Effector memory CD4-positive, alpha-beta T cell (primary cell): Measurements from ENCODE around the gene NDUFB8.

ENCODE experiments used
- DNase-seq, 3 donors: peaks; one replicate each; pipeline ENCODE4 v3.0.0-alpha.2; 2020
- H3K27ac ChIP-seq: 2 replicates; pipeline ENCODE4 v1.7.0; 2013; ENCODE audit warnings: mild to moderate bottlenecking, low read length, moderate library complexity; ENCODE audit not compliant: insufficient read depth, poor library complexity, severe bottlenecking
- H3K27me3 ChIP-seq: replicated peaks from 2 replicates; pipeline ENCODE4 v1.7.0; 2013; ENCODE audit warnings: mild to moderate bottlenecking, low read length; ENCODE audit not compliant: insufficient read depth, control insufficient read depth, poor library complexity, severe bottlenecking
- H3K36me3 ChIP-seq: 2 replicates; pipeline ENCODE4 v1.7.0; 2013; ENCODE audit warnings: mild to moderate bottlenecking, low read length, moderate library complexity; ENCODE audit not compliant: control insufficient read depth, insufficient read depth
- H3K4me1 ChIP-seq: 2 replicates; pipeline ENCODE4 v1.7.0; 2013; ENCODE audit warnings: low read length, mild to moderate bottlenecking; ENCODE audit not compliant: control insufficient read depth, insufficient read depth, poor library complexity, severe bottlenecking
- H3K4me3 ChIP-seq: 2 replicates; pipeline ENCODE4 v1.7.0; 2013; ENCODE audit warnings: low read length, low read depth, mild to moderate bottlenecking; ENCODE audit not compliant: insufficient read depth, poor library complexity, severe bottlenecking
- H3K9me3 ChIP-seq: 2 replicates; pipeline ENCODE4 v1.7.0; 2013; ENCODE audit warnings: mild to moderate bottlenecking, low read length, moderate library complexity; ENCODE audit not compliant: control insufficient read depth

The NDUFB8 gene

DNA sequence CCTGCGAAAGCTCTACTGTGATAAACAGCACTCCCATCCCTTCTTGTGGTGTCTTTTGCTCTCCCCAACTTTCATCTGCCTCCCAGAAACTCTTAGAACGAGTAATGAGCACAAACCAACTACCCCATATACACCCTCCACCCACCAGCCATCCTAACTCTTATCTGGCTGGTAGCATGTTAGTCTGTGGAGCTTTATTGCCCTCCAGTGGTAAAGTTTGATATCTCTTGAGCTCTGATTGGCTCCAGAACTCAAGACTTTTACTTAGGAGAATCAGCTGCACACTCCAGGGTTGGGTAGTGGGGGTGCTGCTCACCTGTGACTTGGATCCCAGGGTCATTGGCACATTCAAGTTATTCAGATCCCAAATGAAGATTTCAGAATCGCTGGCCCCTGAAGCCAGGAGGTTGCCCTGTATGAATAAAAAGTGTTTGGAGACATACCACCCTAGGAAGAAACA is 20.9 kb downstream of the NDUFB8 start:
- DNase-seq = peak in 1 of 3 donors; percentile 23
- peak overlapping the region; percentile 9 for H3K27ac ChIP-seq

DNA sequence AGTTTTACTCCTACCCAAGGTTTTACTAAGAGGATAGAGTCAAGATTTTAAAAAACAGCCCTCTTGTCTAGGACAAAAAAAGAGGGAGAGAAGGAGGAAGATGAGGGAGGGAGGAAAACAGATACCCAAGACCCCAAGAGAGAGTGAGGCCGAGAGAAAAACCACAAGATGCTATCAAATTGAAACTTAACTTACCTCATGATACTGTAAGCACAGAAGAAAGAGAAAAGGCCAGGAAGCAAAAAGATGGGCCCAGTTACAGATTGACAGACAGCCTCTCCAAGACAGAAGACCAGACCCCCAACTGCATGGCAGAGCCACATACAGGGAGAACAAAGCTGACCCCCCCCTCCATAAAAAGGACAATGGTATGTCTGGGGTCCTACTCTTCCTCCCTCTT is 21.4 kb downstream of the NDUFB8 start:
- Histone ChIP-seq H3K9me3 (no peaks in the 10 kb centered on the region), H3K27ac (no peak overlapping the region), H3K27me3 (no peaks in the 10 kb centered on the region), H3K4me1 (peaks cover 38% of the 10 kb centered on the region), H3K36me3 (peaks cover 19% of the 10 kb centered on the region), H3K4me3 (no peak overlapping the region)
- DNase-seq = no peak

More for the DNA sequence above, 20.9 kb downstream of the NDUFB8 start:
- Histone ChIP-seq H3K4me1 (peaks cover 38% of the 10 kb centered on the region), H3K4me3 (no peak overlapping the region), H3K27me3 (no peaks in the 10 kb centered on the region), H3K36me3 (peaks cover 19% of the 10 kb centered on the region), H3K9me3 (no peaks in the 10 kb centered on the region)

- peaks cover 38% of the 10 kb centered on the region for H3K4me1 ChIP-seq
- H3K4me3 ChIP-seq = no peak overlapping the region
- no peaks in the 10 kb centered on the region for H3K27me3 ChIP-seq
- H3K27ac ChIP-seq = no peak overlapping the region
- no peak for DNase-seq
- H3K36me3 ChIP-seq = peaks cover 24% of the 10 kb centered on the region
- H3K9me3 ChIP-seq = no peaks in the 10 kb centered on the region
Measured at GRCh38 chr10:100507357-100507732, 22.3 kb downstream of the NDUFB8 start.

GRCh38 chr10:100506596-100507356 is 22.9 kb downstream of the NDUFB8 start:
- Histone ChIP-seq H3K9me3 (no peaks in the 10 kb centered on the region), H3K36me3 (peaks cover 29% of the 10 kb centered on the region), H3K27ac (no peak overlapping the region), H3K4me3 (no peak overlapping the region), H3K27me3 (no peaks in the 10 kb centered on the region), H3K4me1 (peaks cover 36% of the 10 kb centered on the region)
- DNase-seq = no peak

- Histone ChIP-seq H3K4me1 (peaks cover 20% of the 10 kb centered on the region), H3K36me3 (peaks cover 37% of the 10 kb centered on the region), H3K27me3 (no peaks in the 10 kb centered on the region), H3K27ac (no peak overlapping the region), H3K4me3 (no peak overlapping the region), H3K9me3 (no peaks in the 10 kb centered on the region)
- DNase-seq = no peak
Measured at GRCh38 chr10:100505164-100505563, 24.5 kb downstream of the NDUFB8 start.

GRCh38 chr10:100504096-100504495 is 25.6 kb downstream of the NDUFB8 start:
- H3K9me3 ChIP-seq = no peaks in the 10 kb centered on the region
- no peaks in the 10 kb centered on the region for H3K27me3 ChIP-seq
- H3K27ac ChIP-seq = no peak overlapping the region
- no peak overlapping the region for H3K4me3 ChIP-seq
- DNase-seq = no peak
- H3K4me1 ChIP-seq = peaks cover 9% of the 10 kb centered on the region
- peaks cover 46% of the 10 kb centered on the region for H3K36me3 ChIP-seq

GRCh38 chr10:100502926-100503494 is 26.7 kb downstream of the NDUFB8 start:
- Histone ChIP-seq H3K9me3 (no peaks in the 10 kb centered on the region), H3K27ac (no peak overlapping the region), H3K4me3 (no peak overlapping the region), H3K27me3 (no peaks in the 10 kb centered on the region), H3K4me1 (no peaks in the 10 kb centered on the region), H3K36me3 (peaks cover 55% of the 10 kb centered on the region)
- DNase-seq = no peak

GRCh38 chr10:100501423-100501822 is 28.2 kb downstream of the NDUFB8 start:
- no peaks in the 10 kb centered on the region for H3K9me3 ChIP-seq
- DNase-seq = no peak
- H3K27ac ChIP-seq = no peak overlapping the region
- no peak overlapping the region for H3K4me3 ChIP-seq
- H3K36me3 ChIP-seq = peaks cover 65% of the 10 kb centered on the region
- H3K27me3 ChIP-seq = no peaks in the 10 kb centered on the region
- no peaks in the 10 kb centered on the region for H3K4me1 ChIP-seq

DNA sequence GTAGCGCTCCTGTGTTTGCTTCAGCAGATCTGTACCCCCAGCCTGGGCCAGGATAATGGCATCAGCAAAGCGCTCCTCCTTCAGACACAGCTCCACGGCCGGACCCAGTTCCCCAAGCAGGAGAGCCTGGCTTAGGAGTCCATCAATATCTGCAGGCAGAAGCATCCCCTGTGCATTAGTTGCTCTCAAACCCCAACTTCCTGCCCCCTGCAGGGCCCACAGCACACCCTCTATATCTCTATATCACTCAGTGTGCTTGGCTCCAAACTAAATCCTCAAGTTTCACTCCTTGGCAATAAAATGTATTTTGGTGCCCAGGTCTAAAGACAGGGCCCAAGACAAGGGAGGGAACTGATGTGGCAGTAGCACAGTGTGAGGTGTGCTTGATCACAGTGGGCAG is 31.6 kb downstream of the NDUFB8 start:
- no peaks in the 10 kb centered on the region for H3K4me1 ChIP-seq
- H3K9me3 ChIP-seq = no peaks in the 10 kb centered on the region
- H3K27me3 ChIP-seq = no peaks in the 10 kb centered on the region
- no peak for DNase-seq
- no peak overlapping the region for H3K27ac ChIP-seq
- peaks cover 71% of the 10 kb centered on the region for H3K36me3 ChIP-seq
- no peak overlapping the region for H3K4me3 ChIP-seq

DNA sequence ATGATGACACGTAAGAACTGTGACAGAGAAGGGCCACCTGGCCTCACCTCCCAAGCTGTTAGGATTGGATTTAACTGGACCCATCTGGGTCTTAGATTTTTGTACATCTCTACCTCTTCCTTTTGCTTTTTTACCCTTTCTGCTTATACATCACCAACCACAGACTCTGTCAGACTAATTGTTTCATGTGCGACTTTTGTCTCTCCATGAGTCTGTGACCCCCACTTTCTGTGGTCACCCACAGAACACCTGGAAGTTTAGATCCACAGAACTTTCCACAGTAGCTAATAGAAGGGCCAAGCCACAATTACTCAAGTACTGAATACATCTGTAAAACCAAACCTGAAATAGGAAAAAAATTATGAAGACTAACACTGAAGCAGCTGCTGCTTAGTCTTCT is 33.1 kb downstream of the NDUFB8 start:
- Histone ChIP-seq H3K9me3 (no peaks in the 10 kb centered on the region), H3K36me3 (peaks cover 62% of the 10 kb centered on the region), H3K27ac (no peak overlapping the region), H3K4me1 (no peaks in the 10 kb centered on the region), H3K4me3 (no peak overlapping the region), H3K27me3 (no peaks in the 10 kb centered on the region)
- DNase-seq = no peak
